ENCODE measurements around the gene SLAMF9.
A peak's percentile ranks its signal among the peaks of the same experiment; 100 is the strongest.
"Not testable (repeated sequence)": the region's sequence is repeated elsewhere in the genome, so short reads cannot be mapped to it uniquely, and the experiment has no call there.

Gene SLAMF9

GRCh38 chr1:159920202-159920601 is 33.8 kb downstream of the SLAMF9 start:
- DNase-seq (ENCODE audit: low spot score), result no peak

- DNase-seq (ENCODE audit: low spot score), result no peak
Observed at GRCh38 chr1:159919236-159919865, 34.7 kb downstream of the SLAMF9 start.

GRCh38 chr1:159918352-159919200 is 35.5 kb downstream of the SLAMF9 start:
- no peak for DNase-seq (ENCODE audit: low spot score)

GRCh38 chr1:159917533-159918351 is 36.3 kb downstream of the SLAMF9 start:
- DNase-seq (ENCODE audit: low spot score), result no peak

- peak; percentile 41 for DNase-seq (ENCODE audit: low spot score)
Observed at GRCh38 chr1:159916242-159917051, 37.6 kb downstream of the SLAMF9 start.

- no peak for DNase-seq (ENCODE audit: low spot score)
Observed at GRCh38 chr1:159915571-159916241, 38.3 kb downstream of the SLAMF9 start.

GRCh38 chr1:159914252-159915018 is 39.6 kb downstream of the SLAMF9 start:
- DNase-seq (ENCODE audit: low spot score), result no peak

- no peak for DNase-seq (ENCODE audit: low spot score)
Observed at GRCh38 chr1:159913451-159914192, 40.4 kb downstream of the SLAMF9 start.

GRCh38 chr1:159911326-159912070 is 42.5 kb downstream of the SLAMF9 start:
- DNase-seq (ENCODE audit: low spot score), result no peak

- DNase-seq (ENCODE audit: low spot score), result no peak
Observed at GRCh38 chr1:159908031-159908940, 45.8 kb downstream of the SLAMF9 start.

GRCh38 chr1:159906960-159907359 is 47.1 kb downstream of the SLAMF9 start:
- no peak for DNase-seq (ENCODE audit: low spot score)

GRCh38 chr1:159904036-159904435 is 50.0 kb downstream of the SLAMF9 start:
- DNase-seq (ENCODE audit: low spot score), result not testable (repeated sequence)

GRCh38 chr1:159902541-159902940 is 51.5 kb downstream of the SLAMF9 start:
- DNase-seq (ENCODE audit: low spot score), result no peak

Data from kidney capillary endothelial cell (primary cell).